Right lobe of liver (tissue), 4 donors: Measurements from ENCODE around the gene POC1A.

Experiments used
- POLR2A ChIP-seq: fragments of 450-650 bp; IDR thresholded peaks from one replicate; pipeline ENCODE4 v1.6.1; 2017; ENCODE audit warnings: antibody characterized with exemption, mild to moderate bottlenecking
- TF ChIP-seq, protein P1 (sequence below), 4 donors: fragments of 200-600 bp in 3 of 4; fragments of 450-650 bp in 1 of 4; IDR thresholded peaks; one replicate each; pipeline versions ENCODE4 v1.5.1 to v1.8.0; 2016 to 2022; ENCODE audit warnings: antibody characterized with exemption in 4 of 4, mild to moderate bottlenecking in 2 of 4
- donor health status: DM: no; HTN: no; CAD: no.
- donor health status: DM: no; HTN: no; CAD: no.
- donor health status: DM: no; HTN: yes; CAD: no.

DNA sequence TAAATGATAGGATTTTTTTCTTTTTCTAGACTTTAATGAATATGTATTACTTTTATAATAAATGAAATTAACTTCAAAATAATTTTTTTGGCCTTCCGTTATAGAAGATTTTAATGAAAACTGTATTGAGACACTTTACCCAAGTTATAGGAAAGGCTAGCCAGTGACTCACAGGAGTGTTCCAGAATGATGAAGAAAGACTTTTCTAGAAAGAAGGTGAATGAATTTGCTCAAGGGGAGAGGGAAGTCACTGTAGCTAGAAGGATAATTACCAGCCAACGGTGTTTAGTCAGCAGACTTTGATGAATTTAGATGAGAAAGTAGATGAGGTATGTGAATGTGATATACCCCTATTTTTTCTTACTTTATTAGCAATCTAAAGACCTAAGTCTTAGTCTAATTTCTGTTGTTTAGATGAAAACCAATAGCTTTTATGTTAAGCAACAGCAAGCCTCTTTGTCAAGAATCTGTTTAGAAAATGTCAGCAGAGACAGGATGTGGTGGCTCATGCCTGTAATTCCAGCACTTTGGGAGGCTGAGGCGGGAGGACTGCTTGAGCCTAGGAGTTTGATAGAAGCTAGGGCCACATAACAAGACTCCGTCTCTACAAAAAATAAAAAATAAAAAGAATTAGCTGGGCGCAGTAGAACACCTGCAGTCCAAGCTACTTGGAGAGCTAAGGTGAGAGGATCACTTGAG lies 46.9 kb upstream of the POC1A start:
- TF ChIP-seq, protein P1, sequence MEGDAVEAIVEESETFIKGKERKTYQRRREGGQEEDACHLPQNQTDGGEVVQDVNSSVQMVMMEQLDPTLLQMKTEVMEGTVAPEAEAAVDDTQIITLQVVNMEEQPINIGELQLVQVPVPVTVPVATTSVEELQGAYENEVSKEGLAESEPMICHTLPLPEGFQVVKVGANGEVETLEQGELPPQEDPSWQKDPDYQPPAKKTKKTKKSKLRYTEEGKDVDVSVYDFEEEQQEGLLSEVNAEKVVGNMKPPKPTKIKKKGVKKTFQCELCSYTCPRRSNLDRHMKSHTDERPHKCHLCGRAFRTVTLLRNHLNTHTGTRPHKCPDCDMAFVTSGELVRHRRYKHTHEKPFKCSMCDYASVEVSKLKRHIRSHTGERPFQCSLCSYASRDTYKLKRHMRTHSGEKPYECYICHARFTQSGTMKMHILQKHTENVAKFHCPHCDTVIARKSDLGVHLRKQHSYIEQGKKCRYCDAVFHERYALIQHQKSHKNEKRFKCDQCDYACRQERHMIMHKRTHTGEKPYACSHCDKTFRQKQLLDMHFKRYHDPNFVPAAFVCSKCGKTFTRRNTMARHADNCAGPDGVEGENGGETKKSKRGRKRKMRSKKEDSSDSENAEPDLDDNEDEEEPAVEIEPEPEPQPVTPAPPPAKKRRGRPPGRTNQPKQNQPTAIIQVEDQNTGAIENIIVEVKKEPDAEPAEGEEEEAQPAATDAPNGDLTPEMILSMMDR (IDR thresholded peaks at IDR 0.05): no peak
- no peak for TF ChIP-seq POLR2A
